Neural crest cell (in vitro differentiated cells): ENCODE results near the gene SETD7. TPM values are rescaled to one million over a fixed set of nuclear protein-coding genes. Genes with fewer than 3 reads are reported as not detected.

ENCODE experiments used
- DNase-seq: peaks from one replicate; pipeline ENCODE4 v3.0.0; 2021; ENCODE audit warnings: low read depth, mixed read lengths, low spot score
- H3K27ac Mint-ChIP-seq: one replicate; pipeline ENCODE4 v1.8.0; 2021; ENCODE audit warnings: mild to moderate bottlenecking, mixed read lengths; ENCODE audit not compliant: unreplicated experiment
- H3K27me3 Mint-ChIP-seq: 2 replicates; pipeline ENCODE4 v1.8.0; 2021; ENCODE audit warnings: low read depth, mild to moderate bottlenecking, mixed read lengths
- H3K36me3 Mint-ChIP-seq: 2 replicates; pipeline ENCODE4 v1.8.0; 2021; ENCODE audit warnings: low read depth, mild to moderate bottlenecking, mixed read lengths
- H3K4me1 Mint-ChIP-seq: 2 replicates; pipeline ENCODE4 v1.8.0; 2021; ENCODE audit warnings: mixed read lengths
- H3K4me3 Mint-ChIP-seq: one replicate; pipeline ENCODE4 v1.8.0; 2021; ENCODE audit warnings: mild to moderate bottlenecking, mixed read lengths
- H3K9me3 Mint-ChIP-seq: 2 replicates; pipeline ENCODE4 v1.8.0; 2021; ENCODE audit warnings: mixed read lengths
- CTCF ChIP-seq: fragments of 200-600 bp; sonication (generic); conservative IDR thresholded peaks from 2 replicates; pipeline ENCODE4 v1.5.0; 2021; ENCODE audit warnings: antibody characterized with exemption, mild to moderate bottlenecking
- total RNA-seq: library from RNA; stranded (reverse); gene quantifications from 2 replicates; pipeline ENCODE4 v1.2.1, GENCODE V29; 2021

The SETD7 gene
- total RNA-seq, 1 donor from 2014 or later, result 11.1 TPM

GRCh38 chr4:139540161-139540560, 15.9 kb downstream of the SETD7 start:
- Mint-ChIP-seq H3K27ac (no peak overlapping the region), H3K4me3 (no peak overlapping the region), H3K4me1 (peaks cover 10% of the 10 kb centered on the region), H3K36me3 (peaks cover 17% of the 10 kb centered on the region), H3K9me3 (no peaks in the 10 kb centered on the region), H3K27me3 (no peaks in the 10 kb centered on the region)
- no peak for TF ChIP-seq CTCF
- DNase-seq, result no peak

- H3K9me3 Mint-ChIP-seq, result no peaks in the 10 kb centered on the region
- no peak overlapping the region for H3K4me3 Mint-ChIP-seq
- H3K27ac Mint-ChIP-seq, result no peak overlapping the region
- H3K27me3 Mint-ChIP-seq, result no peaks in the 10 kb centered on the region
- H3K4me1 Mint-ChIP-seq, result peaks cover 10% of the 10 kb centered on the region
- TF ChIP-seq CTCF, result no peak
- no peak for DNase-seq
- peaks cover 11% of the 10 kb centered on the region for H3K36me3 Mint-ChIP-seq
Measured at GRCh38 chr4:139537292-139537691, 18.7 kb downstream of the SETD7 start.

GRCh38 chr4:139535871-139536234, 20.2 kb downstream of the SETD7 start:
- Mint-ChIP-seq H3K4me3 (no peak overlapping the region), H3K9me3 (no peaks in the 10 kb centered on the region), H3K36me3 (peaks cover 3% of the 10 kb centered on the region), H3K4me1 (peaks cover 3% of the 10 kb centered on the region), H3K27ac (no peak overlapping the region), H3K27me3 (no peaks in the 10 kb centered on the region)
- TF ChIP-seq CTCF, result no peak
- DNase-seq, result no peak

- no peak overlapping the region for H3K27ac Mint-ChIP-seq
- peaks cover 3% of the 10 kb centered on the region for H3K4me1 Mint-ChIP-seq
- no peaks in the 10 kb centered on the region for H3K27me3 Mint-ChIP-seq
- no peak overlapping the region for H3K4me3 Mint-ChIP-seq
- no peaks in the 10 kb centered on the region for H3K9me3 Mint-ChIP-seq
- no peak for TF ChIP-seq CTCF
- H3K36me3 Mint-ChIP-seq, result peaks cover 3% of the 10 kb centered on the region
- no peak for DNase-seq
Measured at GRCh38 chr4:139535228-139535870, 20.7 kb downstream of the SETD7 start.

- no peak for TF ChIP-seq CTCF
- H3K27ac Mint-ChIP-seq, result no peak overlapping the region
- no peaks in the 10 kb centered on the region for H3K27me3 Mint-ChIP-seq
- no peak overlapping the region for H3K4me3 Mint-ChIP-seq
- no peaks in the 10 kb centered on the region for H3K9me3 Mint-ChIP-seq
- no peaks in the 10 kb centered on the region for H3K36me3 Mint-ChIP-seq
- peaks cover 3% of the 10 kb centered on the region for H3K4me1 Mint-ChIP-seq
- no peak for DNase-seq
Measured at GRCh38 chr4:139534287-139534950, 21.6 kb downstream of the SETD7 start.
